K562 (cell line): ENCODE results near the gene SPI1. TPM values are rescaled to one million over a fixed set of nuclear protein-coding genes. Genes with fewer than 3 reads are reported as not detected.

Experiments
- BCOR ChIP-seq: fragments of 450-650 bp; IDR thresholded peaks from 2 replicates; pipeline ENCODE4 v1.6.1; 2016
- EP400 ChIP-seq: fragments of 450-650 bp; IDR thresholded peaks from 2 replicates; pipeline ENCODE4 v1.6.1; 2017; ENCODE audit warnings: antibody characterized with exemption, mild to moderate bottlenecking, moderate library complexity
- ETS2 ChIP-seq: IDR thresholded peaks from 2 replicates; pipeline ENCODE4 v1.6.1; 2016; ENCODE audit warnings: borderline replicate concordance, missing genetic modification characterization, mild to moderate bottlenecking, moderate library complexity, missing compliant biosample characterization; ENCODE audit not compliant: poor library complexity, severe bottlenecking
- FOS ChIP-seq: IDR thresholded peaks from 3 replicates; pipeline ENCODE4 v1.6.1; 2011; ENCODE audit not compliant: insufficient read length; ENCODE audit errors: extremely low read depth
- HEY1 ChIP-seq: fragments of 250-450 bp; sonication (Bioruptor Pico); IDR thresholded peaks from 2 replicates; pipeline ENCODE4 v1.5.0; 2020; ENCODE audit warnings: mild to moderate bottlenecking, moderate library complexity, borderline replicate concordance
- HNRNPLL ChIP-seq: fragments of 200-400 bp; formaldehyde crosslinking; IDR thresholded peaks from 2 replicates; pipeline ENCODE4 v1.6.1; 2017; ENCODE audit warnings: low read length, low read depth, mild to moderate bottlenecking; ENCODE audit not compliant: poor library complexity, severe bottlenecking
- KDM4B ChIP-seq, 2 experiments: fragments of 450-650 bp in 1 of 2; sonication (generic) in 1 of 2; IDR thresholded peaks; 2 replicates each; pipeline ENCODE4 v1.6.1; 2016 to 2017; ENCODE audit warnings: borderline replicate concordance in 2 of 2, antibody characterized with exemption in 1 of 2, low read depth in 1 of 2, mild to moderate bottlenecking in 1 of 2
- NRF1 ChIP-seq, 2 experiments: fragments of 450-650 bp; IDR thresholded peaks in 1 of 2; conservative IDR thresholded peaks in 1 of 2; 2 replicates each; pipeline ENCODE4 v1.6.1; 2014; ENCODE audit warnings: mild to moderate bottlenecking in 2 of 2
- PHF8 ChIP-seq: fragments of 200-600 bp; sonication (generic); IDR thresholded peaks from 2 replicates; pipeline ENCODE4 v1.6.1; 2012; ENCODE audit warnings: mixed run types, mild to moderate bottlenecking, inconsistent platforms, low read length, moderate library complexity, borderline replicate concordance
- RBM14 ChIP-seq: fragments of 200-400 bp; formaldehyde crosslinking; IDR thresholded peaks from 2 replicates; pipeline ENCODE4 v1.6.1; 2018; ENCODE audit warnings: low read depth, mild to moderate bottlenecking, low read length, moderate library complexity, borderline replicate concordance; ENCODE audit not compliant: insufficient read depth
- RFX5 ChIP-seq: IDR thresholded peaks from 2 replicates; pipeline ENCODE4 v1.6.1; 2011; ENCODE audit warnings: low read depth, mild to moderate bottlenecking, improper control_type of control experiment, low read length
- SIN3A ChIP-seq, 2 experiments: fragments of 150-350 bp in 1 of 2; IDR thresholded peaks; 2 replicates each; pipeline ENCODE4 v1.6.1; 2011 to 2016; ENCODE audit warnings: borderline replicate concordance in 2 of 2, low read depth in 2 of 2, low read length in 2 of 2, mild to moderate bottlenecking in 2 of 2, moderate library complexity in 2 of 2; ENCODE audit not compliant: control insufficient read depth in 1 of 2
- SMARCC2 ChIP-seq: fragments of 450-650 bp; IDR thresholded peaks from 2 replicates; pipeline ENCODE4 v1.6.1; 2017; ENCODE audit warnings: antibody characterized with exemption, moderate library complexity, mild to moderate bottlenecking, low read depth
- ZKSCAN1 ChIP-seq: fragments of 150-350 bp; IDR thresholded peaks from 2 replicates; pipeline ENCODE4 v1.6.1; 2016; ENCODE audit warnings: low read depth, low read length
- ZNF263 ChIP-seq: sonication (generic); formaldehyde crosslinking; IDR thresholded peaks from 2 replicates; pipeline ENCODE4 v1.8.0; 2022; ENCODE audit warnings: mild to moderate bottlenecking, missing genetic modification reagents, borderline replicate concordance
- polyA plus RNA-seq, 8 experiments: library from polyadenylated mRNA; depleted of rRNA in 4 of 8; stranded (reverse) in 5 of 8; unstranded in 3 of 8; fragments of >200 nt; fragmentation: Nextera tagmentation in 2 of 8; fragmentation: Illumina TruSeq in 1 of 8; extraction: Ambion mirVana in 2 of 8; extraction: Trizol in 1 of 8; gene quantifications; 2 replicates each; pipeline versions ENCODE4 v1.2.1 to v1.2.3, GENCODE V29; 2011 to 2014; ENCODE audit warnings: inconsistent platforms in 1 of 8, missing spikeins in 1 of 8
- total RNA-seq, 7 experiments: library from RNA; depleted of rRNA in 6 of 7; stranded (reverse); fragments of >200 nt in 6 of 7; fragmentation: Illumina TruSeq in 2 of 7; extraction: Trizol in 2 of 7; gene quantifications; 2 replicates each; pipeline versions ENCODE4 v1.2.1 to v1.2.3, GENCODE V29; 2011 to 2021; ENCODE audit warnings: low replicate concordance in 1 of 7
- TF ChIP-seq, protein P1 (sequence below): fragments of 450-650 bp; formaldehyde crosslinking; IDR thresholded peaks from 2 replicates; pipeline ENCODE4 v1.4.0; 2020; ENCODE audit warnings: mild to moderate bottlenecking, moderate library complexity
- TF ChIP-seq, protein P2 (sequence below): fragments of 450-650 bp; IDR thresholded peaks from 2 replicates; pipeline ENCODE4 v1.6.1; 2016; ENCODE audit warnings: missing biosample characterization, missing genetic modification characterization
- TF ChIP-seq, protein P3 (sequence below): fragments of 450-650 bp; formaldehyde crosslinking; IDR thresholded peaks from 2 replicates; pipeline ENCODE4 v1.4.0; 2022; ENCODE audit warnings: missing genetic modification characterization
- TF ChIP-seq, protein P4 (sequence below), 2 experiments: fragments of 200-800 bp in 1 of 2; sonication (Bioruptor generic) in 1 of 2; sonication (generic) in 1 of 2; formaldehyde crosslinking in 1 of 2; IDR thresholded peaks in 1 of 2; conservative IDR thresholded peaks in 1 of 2; 2 replicates each; pipeline versions ENCODE4 v1.5.0 to v1.6.1; 2016 to 2020; ENCODE audit warnings: missing compliant biosample characterization in 1 of 2, missing genetic modification characterization in 1 of 2, missing genetic modification reagents in 1 of 2

SPI1 gene
- total and polyA plus RNA-seq, 9 of the 15 experiments (the other 6 are each of a cell fraction or from before 2014, with no cell fraction given) = 0.10 to 33.7 (median 10.3) TPM

DNA sequence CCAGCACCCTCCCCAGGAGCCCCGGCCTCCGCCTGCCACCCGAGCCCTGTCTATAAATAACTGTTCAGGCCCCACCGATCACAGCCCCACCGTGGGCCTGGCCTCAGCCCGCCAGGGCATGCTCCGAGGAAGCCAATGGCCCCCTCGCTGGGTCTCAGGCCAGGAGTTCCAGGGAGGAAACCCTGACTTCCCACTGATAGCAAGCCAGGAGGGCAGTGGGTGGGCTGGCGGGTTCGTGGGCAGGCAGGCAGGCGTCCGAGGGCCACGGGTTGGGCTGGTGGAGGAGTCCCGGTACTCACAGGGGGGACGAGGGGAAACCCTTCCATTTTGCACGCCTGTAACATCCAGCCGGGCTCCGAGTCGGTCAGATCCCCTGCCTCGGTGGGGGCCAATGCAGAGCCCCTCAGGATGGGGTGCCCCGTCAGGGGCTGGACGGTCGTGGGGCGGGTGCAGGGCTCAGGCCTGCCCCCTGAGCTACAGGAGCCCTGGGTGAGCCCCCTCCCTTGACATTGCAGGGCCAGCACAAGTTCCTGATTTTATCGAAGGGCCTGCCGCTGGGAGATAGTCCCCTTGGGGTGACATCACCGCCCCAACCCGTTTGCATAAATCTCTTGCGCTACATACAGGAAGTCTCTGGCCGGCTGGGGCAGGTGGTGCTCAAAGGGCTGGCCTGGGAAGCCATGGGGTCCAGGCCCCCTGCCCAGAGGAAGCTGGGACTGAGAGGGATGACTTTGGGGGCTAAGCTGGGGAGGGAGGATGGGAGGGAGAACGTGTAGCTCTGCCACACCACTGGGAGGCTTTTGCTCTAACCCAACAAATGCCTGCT is at the start of gene SPI1 (continued):
- TF ChIP-seq SMARCC2 = peak; percentile 88
- TF ChIP-seq, protein P1, sequence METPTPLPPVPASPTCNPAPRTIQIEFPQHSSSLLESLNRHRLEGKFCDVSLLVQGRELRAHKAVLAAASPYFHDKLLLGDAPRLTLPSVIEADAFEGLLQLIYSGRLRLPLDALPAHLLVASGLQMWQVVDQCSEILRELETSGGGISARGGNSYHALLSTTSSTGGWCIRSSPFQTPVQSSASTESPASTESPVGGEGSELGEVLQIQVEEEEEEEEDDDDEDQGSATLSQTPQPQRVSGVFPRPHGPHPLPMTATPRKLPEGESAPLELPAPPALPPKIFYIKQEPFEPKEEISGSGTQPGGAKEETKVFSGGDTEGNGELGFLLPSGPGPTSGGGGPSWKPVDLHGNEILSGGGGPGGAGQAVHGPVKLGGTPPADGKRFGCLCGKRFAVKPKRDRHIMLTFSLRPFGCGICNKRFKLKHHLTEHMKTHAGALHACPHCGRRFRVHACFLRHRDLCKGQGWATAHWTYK (CRISPR knock-in tag) = 0 out of 2 replicates have a peak, but pooled peaks have one; percentile 10
- no peak; a peak in 1 of 4 replicates for TF ChIP-seq KDM4B (IDR thresholded peaks at IDR 0.05; ENCODE audit: borderline replicate concordance in 2 of 2, low read depth in 1 of 2)
- no peak for TF ChIP-seq RFX5
- TF ChIP-seq, protein P2, sequence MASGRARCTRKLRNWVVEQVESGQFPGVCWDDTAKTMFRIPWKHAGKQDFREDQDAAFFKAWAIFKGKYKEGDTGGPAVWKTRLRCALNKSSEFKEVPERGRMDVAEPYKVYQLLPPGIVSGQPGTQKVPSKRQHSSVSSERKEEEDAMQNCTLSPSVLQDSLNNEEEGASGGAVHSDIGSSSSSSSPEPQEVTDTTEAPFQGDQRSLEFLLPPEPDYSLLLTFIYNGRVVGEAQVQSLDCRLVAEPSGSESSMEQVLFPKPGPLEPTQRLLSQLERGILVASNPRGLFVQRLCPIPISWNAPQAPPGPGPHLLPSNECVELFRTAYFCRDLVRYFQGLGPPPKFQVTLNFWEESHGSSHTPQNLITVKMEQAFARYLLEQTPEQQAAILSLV (tag) = no peak
- TF ChIP-seq, protein P3, sequence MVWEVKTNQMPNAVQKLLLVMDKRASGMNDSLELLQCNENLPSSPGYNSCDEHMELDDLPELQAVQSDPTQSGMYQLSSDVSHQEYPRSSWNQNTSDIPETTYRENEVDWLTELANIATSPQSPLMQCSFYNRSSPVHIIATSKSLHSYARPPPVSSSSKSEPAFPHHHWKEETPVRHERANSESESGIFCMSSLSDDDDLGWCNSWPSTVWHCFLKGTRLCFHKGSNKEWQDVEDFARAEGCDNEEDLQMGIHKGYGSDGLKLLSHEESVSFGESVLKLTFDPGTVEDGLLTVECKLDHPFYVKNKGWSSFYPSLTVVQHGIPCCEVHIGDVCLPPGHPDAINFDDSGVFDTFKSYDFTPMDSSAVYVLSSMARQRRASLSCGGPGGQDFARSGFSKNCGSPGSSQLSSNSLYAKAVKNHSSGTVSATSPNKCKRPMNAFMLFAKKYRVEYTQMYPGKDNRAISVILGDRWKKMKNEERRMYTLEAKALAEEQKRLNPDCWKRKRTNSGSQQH = 0 out of 2 replicates have a peak, but pooled peaks have one; percentile 3
- TF ChIP-seq HEY1 (CRISPR knock-in tag) = 0 out of 2 replicates have a peak, but pooled peaks have one; percentile 32
- peak; percentile 26 for TF ChIP-seq ZNF263 (CRISPR knock-in tag)
- peak; percentile 62 to 72 for TF ChIP-seq NRF1 (conservative IDR thresholded peaks at IDR 0.05 in 1 of 2, IDR thresholded peaks at IDR 0.05 in 1 of 2)
- peak; percentile 48; the same call in 1 of the 2 replicates for TF ChIP-seq ZKSCAN1
- no peak for TF ChIP-seq HNRNPLL
- 0 out of 2 replicates have a peak, but pooled peaks have one; percentile 60 for TF ChIP-seq RBM14
- peak in 1 of 2 experiments; percentile 34; a peak in 1 of 4 replicates for TF ChIP-seq SIN3A (IDR thresholded peaks at IDR 0.05; ENCODE audit: borderline replicate concordance in 2 of 2, control insufficient read depth in 1 of 2, low read depth in 2 of 2, low read length in 2 of 2)
- TF ChIP-seq ETS2 = peak; percentile 12
- peak; percentile 65; the same call in 1 of the 2 replicates for TF ChIP-seq PHF8
- TF ChIP-seq, protein P4, sequence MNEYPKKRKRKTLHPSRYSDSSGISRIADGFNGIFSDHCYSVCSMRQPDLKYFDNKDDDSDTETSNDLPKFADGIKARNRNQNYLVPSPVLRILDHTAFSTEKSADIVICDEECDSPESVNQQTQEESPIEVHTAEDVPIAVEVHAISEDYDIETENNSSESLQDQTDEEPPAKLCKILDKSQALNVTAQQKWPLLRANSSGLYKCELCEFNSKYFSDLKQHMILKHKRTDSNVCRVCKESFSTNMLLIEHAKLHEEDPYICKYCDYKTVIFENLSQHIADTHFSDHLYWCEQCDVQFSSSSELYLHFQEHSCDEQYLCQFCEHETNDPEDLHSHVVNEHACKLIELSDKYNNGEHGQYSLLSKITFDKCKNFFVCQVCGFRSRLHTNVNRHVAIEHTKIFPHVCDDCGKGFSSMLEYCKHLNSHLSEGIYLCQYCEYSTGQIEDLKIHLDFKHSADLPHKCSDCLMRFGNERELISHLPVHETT (CRISPR knock-in tag; conservative IDR thresholded peaks at IDR 0.05 in 1 of 2, IDR thresholded peaks at IDR 0.05 in 1 of 2) = peak in 1 of 2 experiments; percentile 72; a peak in 1 of 4 replicates
- peak; percentile 80 for TF ChIP-seq EP400
- TF ChIP-seq BCOR = no peak
- TF ChIP-seq FOS = no peak
